ENCODE results near the gene CDK12.

- TF ChIP-seq, protein P1, sequence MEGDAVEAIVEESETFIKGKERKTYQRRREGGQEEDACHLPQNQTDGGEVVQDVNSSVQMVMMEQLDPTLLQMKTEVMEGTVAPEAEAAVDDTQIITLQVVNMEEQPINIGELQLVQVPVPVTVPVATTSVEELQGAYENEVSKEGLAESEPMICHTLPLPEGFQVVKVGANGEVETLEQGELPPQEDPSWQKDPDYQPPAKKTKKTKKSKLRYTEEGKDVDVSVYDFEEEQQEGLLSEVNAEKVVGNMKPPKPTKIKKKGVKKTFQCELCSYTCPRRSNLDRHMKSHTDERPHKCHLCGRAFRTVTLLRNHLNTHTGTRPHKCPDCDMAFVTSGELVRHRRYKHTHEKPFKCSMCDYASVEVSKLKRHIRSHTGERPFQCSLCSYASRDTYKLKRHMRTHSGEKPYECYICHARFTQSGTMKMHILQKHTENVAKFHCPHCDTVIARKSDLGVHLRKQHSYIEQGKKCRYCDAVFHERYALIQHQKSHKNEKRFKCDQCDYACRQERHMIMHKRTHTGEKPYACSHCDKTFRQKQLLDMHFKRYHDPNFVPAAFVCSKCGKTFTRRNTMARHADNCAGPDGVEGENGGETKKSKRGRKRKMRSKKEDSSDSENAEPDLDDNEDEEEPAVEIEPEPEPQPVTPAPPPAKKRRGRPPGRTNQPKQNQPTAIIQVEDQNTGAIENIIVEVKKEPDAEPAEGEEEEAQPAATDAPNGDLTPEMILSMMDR (IDR thresholded peaks at IDR 0.05; ENCODE audit: low read depth, low read length, poor library complexity, severe bottlenecking) = no peak
- no peak for TF ChIP-seq EZH2phosphoT487 (IDR thresholded peaks at IDR 0.05; ENCODE audit: borderline replicate concordance, low read length)
These were observed 120.4 kb downstream of the CDK12 start for GRCh38 chr17:39581759-39582085.
